Measurements from ENCODE around the gene HS3ST3B1.

Gene HS3ST3B1

GRCh38 chr17:14298221-14298946, 2.5 kb upstream of the HS3ST3B1 start:
- no peak for TF ChIP-seq GATA1 (IDR thresholded peaks at IDR 0.05; ENCODE audit: low read depth, low read length)
- no peak for TF ChIP-seq POLR2A (IDR thresholded peaks at IDR 0.05; ENCODE audit: low read length)
- DNase-seq, result no peak

DNA sequence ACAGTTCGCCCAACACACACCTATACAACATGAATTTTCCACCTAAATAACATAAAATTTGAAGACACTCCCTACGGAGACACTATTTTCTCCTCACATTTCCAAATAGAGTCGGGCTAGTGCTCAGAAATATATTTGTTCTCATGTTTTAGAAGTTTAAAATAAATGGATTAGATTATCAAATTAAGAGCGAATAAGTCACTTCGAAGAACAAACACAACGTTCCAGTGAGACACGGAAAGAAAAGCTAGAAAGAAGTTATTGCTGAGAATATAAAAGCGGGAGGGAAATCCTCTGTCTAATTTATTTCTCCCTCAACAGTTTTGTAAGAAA, 2.0 kb upstream of the HS3ST3B1 start:
- TF ChIP-seq GATA1 (IDR thresholded peaks at IDR 0.05; ENCODE audit: low read depth, low read length) (no peak), POLR2A (IDR thresholded peaks at IDR 0.05; ENCODE audit: low read length) (no peak)

DNA sequence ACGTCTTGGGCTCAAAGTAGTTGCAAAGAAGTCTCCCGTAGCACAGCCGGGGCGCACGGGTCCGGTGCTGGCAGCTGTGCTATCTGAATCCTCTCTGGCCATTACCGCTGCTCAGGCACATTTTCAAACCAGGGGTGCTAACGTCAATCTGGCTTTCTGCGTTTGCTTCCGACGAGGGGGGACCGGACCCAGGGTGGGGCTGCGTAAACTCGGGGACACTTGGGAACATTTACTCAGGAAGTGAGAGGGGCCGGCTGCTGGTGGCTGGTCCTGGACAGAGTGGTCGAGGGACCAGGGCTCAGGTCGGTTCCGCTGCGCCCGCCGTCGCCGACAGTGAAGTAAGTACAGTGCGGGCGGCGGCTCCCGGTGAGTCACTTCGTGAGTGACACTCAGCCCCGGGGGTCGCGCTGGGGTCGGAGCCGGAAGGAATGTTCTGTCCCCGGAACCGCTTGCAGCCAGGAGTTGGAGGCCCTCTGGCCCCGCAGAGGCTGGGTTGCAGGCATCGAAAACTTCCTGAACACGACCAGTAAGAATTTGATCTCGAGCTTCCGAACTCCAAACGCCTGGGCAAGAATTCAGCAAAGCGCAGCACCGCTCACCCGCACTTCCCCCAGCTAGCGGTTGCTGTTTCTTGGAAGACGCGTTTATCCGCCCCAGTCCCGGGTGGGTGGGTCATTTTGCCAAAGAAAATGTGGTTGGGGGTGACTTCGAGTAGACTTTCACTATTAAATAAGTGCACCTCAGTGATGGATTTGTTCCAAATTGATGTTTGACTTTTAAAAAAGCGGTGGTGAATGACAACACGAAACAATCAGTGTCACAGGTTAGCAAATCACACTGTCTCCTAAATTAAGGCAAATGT, 1.4 kb upstream of the HS3ST3B1 start:
- TF ChIP-seq GATA1 (IDR thresholded peaks at IDR 0.05; ENCODE audit: low read depth, low read length) (no peak), POLR2A (IDR thresholded peaks at IDR 0.05; ENCODE audit: low read length) (no peak)
- peak in 1 of 2 experiments; percentile 22 for DNase-seq

More for the DNA sequence above, 2.0 kb upstream of the HS3ST3B1 start:
- no peak for DNase-seq

DNA sequence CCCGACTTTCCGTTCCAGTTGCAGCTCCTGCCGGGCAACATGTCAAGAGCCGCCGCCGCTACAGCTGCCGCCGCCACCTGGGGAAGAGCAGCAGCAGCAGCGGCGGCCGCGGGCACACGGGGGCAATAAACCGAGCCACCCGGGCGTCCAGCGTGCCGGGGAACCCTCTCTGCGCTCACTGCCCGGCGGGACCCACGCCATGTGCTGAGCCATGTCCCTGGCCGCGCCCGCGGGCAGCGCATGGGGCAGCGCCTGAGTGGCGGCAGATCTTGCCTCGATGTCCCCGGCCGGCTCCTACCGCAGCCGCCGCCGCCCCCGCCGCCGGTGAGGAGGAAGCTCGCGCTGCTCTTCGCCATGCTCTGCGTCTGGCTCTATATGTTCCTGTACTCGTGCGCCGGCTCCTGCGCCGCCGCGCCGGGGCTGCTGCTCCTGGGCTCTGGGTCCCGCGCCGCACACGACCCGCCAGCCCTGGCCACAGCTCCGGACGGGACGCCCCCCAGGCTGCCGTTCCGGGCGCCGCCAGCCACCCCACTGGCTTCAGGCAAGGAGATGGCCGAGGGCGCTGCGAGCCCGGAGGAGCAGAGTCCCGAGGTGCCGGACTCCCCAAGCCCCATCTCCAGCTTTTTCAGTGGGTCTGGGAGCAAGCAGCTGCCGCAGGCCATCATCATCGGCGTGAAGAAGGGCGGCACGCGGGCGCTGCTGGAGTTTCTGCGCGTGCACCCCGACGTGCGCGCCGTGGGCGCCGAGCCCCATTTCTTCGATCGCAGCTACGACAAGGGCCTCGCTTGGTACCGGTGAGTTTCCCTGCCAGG, 604 bp downstream of the HS3ST3B1 start:
- TF ChIP-seq GATA1 (IDR thresholded peaks at IDR 0.05; ENCODE audit: low read depth, low read length) (no peak), POLR2A (IDR thresholded peaks at IDR 0.05; ENCODE audit: low read length) (no peak)
- DNase-seq, result peak in 1 of 2 experiments; percentile 27

DNA sequence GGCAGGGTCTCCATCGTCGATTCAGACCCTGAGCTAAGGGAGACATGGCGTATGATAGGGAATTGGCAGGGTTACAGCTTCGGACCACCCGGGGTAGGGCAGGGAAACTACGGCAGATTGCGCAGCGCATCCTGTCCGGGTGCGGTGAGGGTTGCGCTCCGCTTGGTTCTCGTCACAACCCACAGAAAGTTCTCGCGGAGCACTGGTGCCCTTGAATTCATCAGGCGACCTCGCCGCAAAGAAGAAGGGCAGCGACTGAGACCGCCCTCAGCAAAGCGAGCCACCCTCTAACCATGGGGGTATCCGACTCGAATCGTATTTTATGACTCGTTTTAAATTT, 1.2 kb downstream of the HS3ST3B1 start:
- TF ChIP-seq GATA1 (IDR thresholded peaks at IDR 0.05; ENCODE audit: low read depth, low read length), result no peak
- no peak for TF ChIP-seq POLR2A (IDR thresholded peaks at IDR 0.05; ENCODE audit: low read length)
- DNase-seq, result peak; percentile 18 to 39

- peak; percentile 75 to 85 for DNase-seq
- TF ChIP-seq GATA1 (IDR thresholded peaks at IDR 0.05; ENCODE audit: low read depth, low read length) (no peak), POLR2A (IDR thresholded peaks at IDR 0.05; ENCODE audit: low read length) (no peak)
These were observed 1.7 kb downstream of the HS3ST3B1 start for GRCh38 chr17:14302431-14303099.

- no peak for DNase-seq
- TF ChIP-seq GATA1 (IDR thresholded peaks at IDR 0.05; ENCODE audit: low read depth, low read length) (no peak), POLR2A (IDR thresholded peaks at IDR 0.05; ENCODE audit: low read length) (no peak)
These were observed 2.7 kb downstream of the HS3ST3B1 start for GRCh38 chr17:14303343-14304221.

DNA sequence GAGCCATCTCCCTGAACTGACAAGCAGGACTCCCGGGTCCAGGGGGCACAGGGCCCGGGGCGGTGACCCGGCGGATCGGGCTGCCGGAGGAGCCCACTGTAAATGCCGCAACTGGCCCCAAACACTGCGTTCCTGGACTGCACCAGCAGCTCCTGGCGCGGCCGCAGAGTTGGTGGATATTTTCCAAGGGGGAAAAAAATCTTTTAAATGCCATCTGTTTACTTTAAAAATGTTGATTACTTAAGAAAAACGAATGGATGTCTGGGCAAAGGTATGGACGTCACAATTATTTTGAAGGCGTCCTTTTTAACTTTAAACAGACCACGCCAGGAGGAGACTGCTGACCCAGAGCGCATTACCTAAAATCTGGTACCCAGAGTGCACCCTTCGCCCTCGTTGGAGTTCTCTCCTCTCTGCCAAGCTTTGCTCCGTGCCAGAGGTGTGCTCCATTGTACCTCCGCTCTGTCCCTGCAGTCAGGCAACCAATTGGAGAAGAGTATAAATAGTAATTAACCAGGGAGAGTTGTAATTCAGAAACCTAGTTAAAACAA, 3.4 kb downstream of the HS3ST3B1 start:
- TF ChIP-seq POLR2A (IDR thresholded peaks at IDR 0.05; ENCODE audit: low read length) (no peak), GATA1 (IDR thresholded peaks at IDR 0.05; ENCODE audit: low read depth, low read length) (no peak)
- DNase-seq, result no peak

DNA sequence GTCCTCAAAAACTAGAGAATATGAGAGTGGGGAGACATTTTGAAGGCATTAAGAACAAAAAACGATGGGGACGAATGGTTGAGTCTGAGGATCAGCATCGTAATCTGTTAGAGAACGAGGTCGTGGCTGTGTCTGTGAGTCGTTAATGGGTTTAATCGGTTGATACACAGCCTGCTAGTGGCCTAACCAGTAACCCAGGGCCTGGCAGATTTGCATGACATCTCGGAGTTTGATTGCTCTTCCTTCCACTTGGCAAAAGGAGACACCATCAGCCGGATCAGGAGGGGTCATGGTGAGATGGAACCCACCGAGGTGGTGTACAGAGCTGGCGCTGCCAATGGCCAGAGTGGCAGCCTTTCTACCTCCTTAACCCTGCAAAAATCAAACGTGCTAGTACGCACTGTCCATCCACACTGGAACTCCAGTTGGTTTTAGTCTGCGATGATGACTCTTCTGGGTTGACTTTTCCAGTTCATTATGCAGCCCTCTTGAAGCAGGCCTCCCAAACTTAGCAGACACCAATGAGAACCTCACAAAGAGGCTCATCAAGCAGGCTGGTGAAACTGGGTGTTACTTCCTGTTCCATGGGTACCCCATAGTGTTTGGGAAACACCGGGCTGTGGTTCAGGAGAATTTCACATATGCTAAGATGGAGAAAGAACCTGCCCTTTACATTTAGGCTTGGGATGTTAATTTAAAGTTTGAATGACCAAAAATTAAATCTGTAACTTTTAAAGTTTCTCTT, 4.1 kb downstream of the HS3ST3B1 start:
- TF ChIP-seq GATA1 (IDR thresholded peaks at IDR 0.05; ENCODE audit: low read depth, low read length), result no peak
- no peak for DNase-seq

GRCh38 chr17:14305785-14306496, 5.1 kb downstream of the HS3ST3B1 start:
- TF ChIP-seq GATA1 (IDR thresholded peaks at IDR 0.05; ENCODE audit: low read depth, low read length) (no peak), POLR2A (IDR thresholded peaks at IDR 0.05; ENCODE audit: low read length) (no peak)
- DNase-seq, result no peak

DNA sequence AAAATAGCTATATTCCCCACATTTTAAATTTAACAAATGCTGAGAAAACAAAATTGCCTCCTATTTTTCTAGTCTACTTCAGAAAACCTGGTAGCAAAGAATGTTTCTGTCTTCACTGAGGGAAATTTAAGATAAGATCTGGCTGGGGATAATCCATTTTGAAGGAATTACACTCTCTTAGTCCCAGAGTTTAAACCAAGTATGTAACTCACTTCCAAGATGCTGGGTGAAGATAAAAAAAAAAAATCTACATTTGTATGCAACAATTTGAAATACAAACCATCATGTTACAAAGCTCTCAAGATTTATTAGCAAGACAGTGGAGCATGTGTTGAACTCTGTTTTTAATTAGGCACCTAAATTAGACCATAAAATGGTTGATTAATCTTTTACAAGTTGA, 5.7 kb downstream of the HS3ST3B1 start:
- no peak for TF ChIP-seq POLR2A (IDR thresholded peaks at IDR 0.05; ENCODE audit: low read length)
- no peak for TF ChIP-seq GATA1 (IDR thresholded peaks at IDR 0.05; ENCODE audit: low read depth, low read length)
- DNase-seq, result no peak
